Breast epithelium (tissue), 4 donors: Measurements from ENCODE around the gene SHROOM3. TPM values are rescaled to one million over a fixed set of nuclear protein-coding genes. Genes with fewer than 3 reads are reported as not detected.

Experiments
- DNase-seq, 2 donors: peaks; one replicate each; pipeline ENCODE4 v3.0.0-alpha.2; 2019; ENCODE audit warnings: low spot score in 2 of 2
- H3K27ac ChIP-seq, 2 donors: fragments of 200-600 bp; sonication (generic) in 1 of 2; one replicate each; pipeline ENCODE4 v1.5.1; 2016 to 2019; ENCODE audit warnings: mild to moderate bottlenecking in 1 of 2
- H3K27me3 ChIP-seq, 2 donors: fragments of 200-600 bp; sonication (generic) in 1 of 2; one replicate each; pipeline versions ENCODE4 v1.5.1 to v1.6.0; 2017 to 2019; ENCODE audit warnings: control low read depth in 1 of 2, mild to moderate bottlenecking in 1 of 2
- H3K36me3 ChIP-seq: fragments of 200-600 bp; one replicate; pipeline ENCODE4 v1.5.1; 2019
- H3K4me1 ChIP-seq, 2 donors: fragments of 200-600 bp; sonication (generic); one replicate each; pipeline ENCODE4 v1.5.1; 2016 to 2019; ENCODE audit warnings: control low read depth in 1 of 2
- H3K4me3 ChIP-seq, 3 donors: fragments of 200-600 bp; sonication (generic); 1 replicate in 2 of 3; 2 replicates in 1 of 3; pipeline ENCODE4 v1.5.1; 2016 to 2019; ENCODE audit warnings: mild to moderate bottlenecking in 3 of 3, moderate library complexity in 2 of 3
- H3K9me3 ChIP-seq, 2 donors: fragments of 200-600 bp; sonication (generic) in 1 of 2; one replicate each; pipeline ENCODE4 v1.5.1; 2016 to 2019; ENCODE audit warnings: control low read depth in 1 of 2
- POLR2A ChIP-seq: fragments of 450-650 bp; IDR thresholded peaks from one replicate; pipeline ENCODE4 v1.6.1; 2016; ENCODE audit warnings: antibody characterized with exemption, mild to moderate bottlenecking, moderate library complexity
- POLR2AphosphoS5 ChIP-seq, 3 donors: sonication (generic); formaldehyde crosslinking; IDR thresholded peaks; one replicate each; pipeline ENCODE4 v1.6.1; 2017; ENCODE audit warnings: antibody characterized with exemption in 3 of 3
- intact Hi-C: fragments of 100-400 bp; cut with DNase I; formaldehyde crosslinking; loops from one replicate; pipeline ENCODE4 v1.15.1; 2023; ENCODE audit warnings: low total_unique reads
- total RNA-seq, 3 donors: library from RNA; depleted of rRNA; stranded (reverse); fragments of >200 nt; gene quantifications; one replicate each; pipeline ENCODE4 v1.1.0, GENCODE V29; 2016
- TF ChIP-seq, protein P1 (sequence below), 3 donors: fragments of 450-650 bp; IDR thresholded peaks; one replicate each; pipeline ENCODE4 v1.5.1; 2016 to 2017; ENCODE audit warnings: antibody characterized with exemption in 3 of 3, mild to moderate bottlenecking in 3 of 3, moderate library complexity in 3 of 3

Gene SHROOM3
- total RNA-seq, 3 donors from 2014 or later = 0.32 to 145 (median 100) TPM

DNA sequence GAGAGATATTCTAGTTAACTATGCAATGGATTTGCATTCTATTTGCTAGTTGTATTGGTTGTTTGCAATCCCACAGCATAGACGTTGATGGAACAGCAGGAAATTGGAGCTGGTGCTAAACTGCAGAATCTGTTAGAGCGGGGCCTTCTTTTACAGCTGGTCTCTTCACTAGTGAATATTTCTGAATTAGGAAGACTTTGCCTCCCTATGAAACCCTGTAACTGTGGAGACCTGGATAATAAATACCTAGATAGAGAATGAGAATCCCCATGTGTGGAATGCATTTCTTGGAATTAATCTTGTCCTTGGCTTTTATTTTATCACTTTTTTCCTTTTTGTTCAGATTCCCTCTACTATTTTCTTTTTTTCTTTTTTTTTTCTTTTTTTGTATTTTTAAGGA, 109.7 kb downstream of the SHROOM3 start:
- intact Hi-C loops = no loop called here
- no peaks in the 10 kb centered on the region for H3K4me1 ChIP-seq
- H3K27me3 ChIP-seq = no peaks in the 10 kb centered on the region
- H3K9me3 ChIP-seq = no peaks in the 10 kb centered on the region
- no peak for DNase-seq
- H3K27ac ChIP-seq = no peak overlapping the region
- TF ChIP-seq POLR2AphosphoS5 (IDR thresholded peaks at IDR 0.05) = no peak
- TF ChIP-seq POLR2A = no peak
- H3K4me3 ChIP-seq = no peak overlapping the region
- H3K36me3 ChIP-seq = no peaks in the 10 kb centered on the region

DNA sequence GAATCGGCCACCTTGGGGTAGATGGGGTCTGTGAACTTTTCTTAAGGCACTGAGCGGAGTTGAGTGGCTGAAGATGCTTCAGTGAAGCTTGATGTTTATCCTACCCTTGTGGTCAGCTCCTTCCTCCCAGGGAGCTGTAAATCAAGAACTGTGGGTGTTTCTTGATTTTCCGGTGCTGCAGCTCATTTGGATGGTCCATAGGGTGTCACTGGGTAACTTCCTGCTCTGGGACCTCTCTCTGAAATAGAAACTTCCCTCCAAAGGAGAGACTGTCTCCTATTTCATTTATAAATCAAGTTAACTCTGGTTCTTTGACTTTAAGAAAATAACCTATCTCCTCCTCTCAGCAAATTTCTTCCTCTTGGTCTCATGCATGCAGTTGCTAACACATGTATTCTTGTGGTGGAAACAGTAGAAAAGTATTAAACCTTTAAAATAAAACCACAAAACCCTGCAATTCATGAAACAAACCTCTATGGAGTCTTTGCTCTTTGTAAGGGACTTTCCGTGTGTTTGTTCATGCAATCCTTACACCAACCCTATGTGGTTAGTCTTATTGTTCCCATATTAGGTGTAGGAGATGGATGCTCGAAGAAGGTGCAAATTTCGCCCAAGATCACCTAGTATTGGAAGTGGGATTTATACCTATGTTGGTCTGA, 110.3 kb downstream of the SHROOM3 start:
- H3K27me3 ChIP-seq = no peaks in the 10 kb centered on the region
- intact Hi-C loops = no loop called here
- H3K9me3 ChIP-seq = no peaks in the 10 kb centered on the region
- TF ChIP-seq POLR2AphosphoS5 (IDR thresholded peaks at IDR 0.05) = no peak
- TF ChIP-seq POLR2A = no peak
- TF ChIP-seq, protein P1, sequence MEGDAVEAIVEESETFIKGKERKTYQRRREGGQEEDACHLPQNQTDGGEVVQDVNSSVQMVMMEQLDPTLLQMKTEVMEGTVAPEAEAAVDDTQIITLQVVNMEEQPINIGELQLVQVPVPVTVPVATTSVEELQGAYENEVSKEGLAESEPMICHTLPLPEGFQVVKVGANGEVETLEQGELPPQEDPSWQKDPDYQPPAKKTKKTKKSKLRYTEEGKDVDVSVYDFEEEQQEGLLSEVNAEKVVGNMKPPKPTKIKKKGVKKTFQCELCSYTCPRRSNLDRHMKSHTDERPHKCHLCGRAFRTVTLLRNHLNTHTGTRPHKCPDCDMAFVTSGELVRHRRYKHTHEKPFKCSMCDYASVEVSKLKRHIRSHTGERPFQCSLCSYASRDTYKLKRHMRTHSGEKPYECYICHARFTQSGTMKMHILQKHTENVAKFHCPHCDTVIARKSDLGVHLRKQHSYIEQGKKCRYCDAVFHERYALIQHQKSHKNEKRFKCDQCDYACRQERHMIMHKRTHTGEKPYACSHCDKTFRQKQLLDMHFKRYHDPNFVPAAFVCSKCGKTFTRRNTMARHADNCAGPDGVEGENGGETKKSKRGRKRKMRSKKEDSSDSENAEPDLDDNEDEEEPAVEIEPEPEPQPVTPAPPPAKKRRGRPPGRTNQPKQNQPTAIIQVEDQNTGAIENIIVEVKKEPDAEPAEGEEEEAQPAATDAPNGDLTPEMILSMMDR (IDR thresholded peaks at IDR 0.05) = no peak
- no peaks in the 10 kb centered on the region for H3K36me3 ChIP-seq
- no peaks in the 10 kb centered on the region for H3K4me1 ChIP-seq
- H3K27ac ChIP-seq = no peak overlapping the region
- no peak for DNase-seq
- H3K4me3 ChIP-seq = no peak overlapping the region

DNA sequence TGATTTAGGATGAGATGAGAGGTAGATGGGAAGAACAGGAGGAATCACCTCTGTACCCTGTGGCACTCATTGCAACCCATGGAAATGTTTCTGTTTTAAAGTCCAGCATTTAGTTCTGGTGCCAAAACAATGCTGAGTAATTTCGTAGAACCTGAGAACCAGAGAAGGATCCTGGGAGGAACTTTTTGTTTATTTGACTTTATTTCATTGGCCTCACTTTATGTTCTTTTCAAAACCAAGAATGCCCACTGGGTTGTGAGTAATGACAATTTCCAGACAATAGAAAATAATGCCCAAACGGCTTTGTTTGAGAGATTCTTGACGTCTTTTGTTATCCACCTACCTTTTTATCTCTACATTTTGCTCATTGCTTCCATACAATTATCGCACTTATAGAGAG, 111.3 kb downstream of the SHROOM3 start:
- H3K27ac ChIP-seq = peak overlapping the region; percentile 56 to 73
- DNase-seq = no peak
- no peaks in the 10 kb centered on the region for H3K9me3 ChIP-seq
- TF ChIP-seq POLR2A = no peak
- TF ChIP-seq, protein P1 (IDR thresholded peaks at IDR 0.05) = no peak
- no peak for TF ChIP-seq POLR2AphosphoS5 (IDR thresholded peaks at IDR 0.05)
- intact Hi-C loops = no loop called here
- H3K36me3 ChIP-seq = no peaks in the 10 kb centered on the region
- no peak overlapping the region for H3K4me3 ChIP-seq
- no peaks in the 10 kb centered on the region for H3K27me3 ChIP-seq
- no peaks in the 10 kb centered on the region for H3K4me1 ChIP-seq

DNA sequence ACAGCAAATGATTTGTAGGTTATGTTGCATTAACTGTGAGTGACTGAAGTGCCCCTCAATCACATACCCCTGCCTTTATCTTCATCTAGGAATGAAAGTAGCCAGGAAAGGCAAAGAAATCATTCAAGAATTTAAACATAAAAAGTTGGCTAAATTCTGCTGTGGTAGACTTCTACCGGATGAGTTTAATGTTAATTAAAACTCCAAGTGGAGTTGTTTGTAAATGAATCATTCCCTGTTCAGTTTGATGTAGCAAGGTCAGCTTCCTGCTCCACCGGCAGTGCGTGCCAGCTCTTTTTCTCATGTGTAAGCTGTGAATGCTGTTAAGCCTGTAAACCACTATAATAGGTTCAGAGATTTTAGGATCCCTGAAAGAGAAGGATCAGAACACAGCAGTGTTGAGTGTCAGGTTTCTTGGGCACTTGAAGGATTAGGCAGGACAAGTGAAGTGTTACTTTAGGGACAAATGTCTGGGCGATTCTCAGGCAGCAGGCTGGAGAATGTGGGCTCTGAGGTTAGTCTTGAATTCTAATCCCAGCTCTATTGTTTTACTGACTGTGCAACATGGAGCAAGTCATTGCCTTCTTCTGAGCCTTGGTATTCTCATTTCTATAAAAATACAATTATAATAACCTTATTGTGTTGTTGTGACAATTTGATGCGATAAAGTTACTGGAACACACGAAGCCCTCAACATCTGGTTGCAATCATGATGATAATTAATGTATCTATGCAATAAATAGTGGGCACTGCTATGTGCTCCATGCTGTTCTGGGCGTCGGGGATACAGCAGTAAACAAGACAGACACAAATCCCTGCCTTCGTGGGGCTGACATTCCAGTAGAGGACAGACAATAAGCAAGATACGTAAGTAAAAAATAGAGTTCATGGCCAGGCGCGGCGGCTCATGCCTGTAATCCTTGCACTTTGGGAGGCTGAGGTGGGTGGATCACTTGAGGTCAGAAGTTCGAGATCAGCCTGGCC, 112.0 kb downstream of the SHROOM3 start:
- intact Hi-C loops = no loop called here
- no peaks in the 10 kb centered on the region for H3K4me1 ChIP-seq
- no peak overlapping the region for H3K4me3 ChIP-seq
- TF ChIP-seq POLR2A = no peak
- peak in 1 of 3 donors; percentile 31 for TF ChIP-seq POLR2AphosphoS5 (IDR thresholded peaks at IDR 0.05)
- peak in 1 of 2 donors; percentile 74 for DNase-seq
- no peaks in the 10 kb centered on the region for H3K27me3 ChIP-seq
- no peaks in the 10 kb centered on the region for H3K36me3 ChIP-seq
- no peaks in the 10 kb centered on the region for H3K9me3 ChIP-seq
- H3K27ac ChIP-seq = peak overlapping the region; percentile 56 to 73

DNA sequence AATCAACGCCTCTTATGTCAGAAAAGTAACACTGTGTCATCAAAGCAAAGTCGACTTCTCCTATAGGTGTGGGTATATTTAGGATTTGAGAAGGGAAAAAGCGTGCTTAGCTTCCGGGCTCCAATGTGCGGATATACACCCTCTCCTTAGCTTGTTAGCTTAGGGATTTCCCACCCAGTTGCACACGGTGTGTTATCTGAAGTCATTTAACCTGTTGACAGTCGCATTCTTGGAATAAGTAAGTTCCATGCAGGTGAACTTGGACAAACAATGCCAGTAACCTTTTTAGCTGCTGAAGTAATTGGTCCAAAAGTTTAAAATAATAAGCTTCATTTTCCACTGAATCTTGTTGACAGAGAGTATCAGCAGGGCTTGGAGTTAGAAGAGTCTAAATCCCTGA, 113.7 kb downstream of the SHROOM3 start:
- H3K27me3 ChIP-seq = no peaks in the 10 kb centered on the region
- H3K4me1 ChIP-seq = no peaks in the 10 kb centered on the region
- H3K27ac ChIP-seq = no peak overlapping the region
- TF ChIP-seq, protein P1 (IDR thresholded peaks at IDR 0.05) = no peak
- TF ChIP-seq POLR2A = no peak
- TF ChIP-seq POLR2AphosphoS5 (IDR thresholded peaks at IDR 0.05) = no peak
- no peak overlapping the region for H3K4me3 ChIP-seq
- H3K9me3 ChIP-seq = no peaks in the 10 kb centered on the region
- DNase-seq = no peak
- intact Hi-C loops = no loop called here
- no peaks in the 10 kb centered on the region for H3K36me3 ChIP-seq

DNA sequence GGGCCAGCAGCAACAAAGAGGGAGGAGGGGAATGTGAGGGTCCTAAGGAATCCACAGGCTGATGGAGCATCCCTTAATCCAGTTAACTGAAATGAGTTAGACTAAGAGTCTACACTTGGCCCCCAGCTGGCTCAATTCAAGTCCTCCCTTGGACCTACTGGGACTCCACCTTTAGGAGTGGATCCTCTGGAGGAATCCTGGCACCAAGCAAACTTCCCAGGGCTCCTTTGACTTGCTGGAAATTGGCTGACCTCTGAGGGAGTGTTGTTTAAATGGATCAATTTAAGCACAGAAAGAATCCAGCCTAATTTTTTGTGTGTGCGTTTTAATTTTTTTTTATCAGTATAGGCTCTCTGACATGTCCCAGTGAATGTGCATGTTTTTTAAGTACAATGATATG, 114.7 kb downstream of the SHROOM3 start:
- intact Hi-C loops = no loop called here
- DNase-seq = no peak
- TF ChIP-seq, protein P1 (IDR thresholded peaks at IDR 0.05) = no peak
- TF ChIP-seq POLR2AphosphoS5 (IDR thresholded peaks at IDR 0.05) (no peak), POLR2A (no peak)
- no peaks in the 10 kb centered on the region for H3K27me3 ChIP-seq
- H3K9me3 ChIP-seq = no peaks in the 10 kb centered on the region
- no peak overlapping the region for H3K4me3 ChIP-seq
- H3K4me1 ChIP-seq = no peaks in the 10 kb centered on the region
- no peaks in the 10 kb centered on the region for H3K36me3 ChIP-seq
- H3K27ac ChIP-seq = no peak overlapping the region
